GM19351 (cell line): ENCODE data around the gene SNAPC1.
A peak's percentile ranks its signal among the peaks of the same experiment; 100 is the strongest.
"Not testable (repeated sequence)": the region's sequence is repeated elsewhere in the genome, so short reads cannot be mapped to it uniquely, and the experiment has no call there.

Experiments used
- ATAC-seq: cut with Tn5 transposase; IDR thresholded peaks from one replicate; pipeline ENCODE4 v1.9.1; 2021; ENCODE audit warnings: mild to moderate bottlenecking, moderate library complexity; ENCODE audit not compliant: unreplicated experiment

The SNAPC1 gene

DNA sequence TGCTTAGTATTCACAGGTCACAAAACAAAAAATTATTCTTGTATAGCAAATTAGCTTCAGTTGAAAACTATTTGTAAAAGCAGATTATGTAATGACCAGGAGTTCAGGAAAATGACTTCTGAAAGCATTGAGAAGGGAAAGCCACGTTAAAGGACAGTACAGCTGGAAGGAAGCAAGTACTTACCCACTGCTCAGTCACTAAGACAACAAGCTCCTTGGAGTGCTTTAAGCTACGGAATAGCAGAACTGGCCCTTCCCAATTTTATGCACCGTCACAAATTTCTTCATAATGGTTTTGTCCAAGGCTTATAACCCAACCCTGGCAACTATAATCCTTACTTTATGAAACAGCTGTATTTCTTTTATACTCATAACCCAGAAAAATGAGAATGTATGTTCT is 13.0 kb upstream of the SNAPC1 start:
- no peak for ATAC-seq

GRCh38 chr14:61749867-61750266 is 12.4 kb upstream of the SNAPC1 start:
- ATAC-seq, result no peak

GRCh38 chr14:61750708-61751474 is 11.3 kb upstream of the SNAPC1 start:
- peak; percentile 87 for ATAC-seq

GRCh38 chr14:61751475-61751989 is 10.7 kb upstream of the SNAPC1 start:
- ATAC-seq, result no peak

DNA sequence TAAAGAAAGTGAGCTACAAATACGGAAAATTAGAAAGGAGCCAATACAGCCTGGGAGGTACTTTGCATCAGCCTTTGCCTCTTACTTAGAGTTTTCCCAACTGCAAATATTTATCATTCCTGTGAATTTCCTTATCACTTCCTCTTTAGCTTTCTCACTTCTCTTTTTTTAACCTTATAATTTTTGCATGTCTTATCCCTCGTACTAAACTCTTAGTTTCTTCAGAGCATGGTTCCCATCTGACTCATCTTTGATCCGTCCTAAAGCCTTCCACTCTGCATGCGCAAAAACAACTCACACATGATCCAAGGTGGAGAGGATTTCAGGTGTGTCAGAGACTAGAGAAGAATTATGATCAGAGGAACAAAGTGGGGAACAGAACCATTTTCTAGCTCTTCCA is 9.6 kb upstream of the SNAPC1 start:
- peak; percentile 40 for ATAC-seq

DNA sequence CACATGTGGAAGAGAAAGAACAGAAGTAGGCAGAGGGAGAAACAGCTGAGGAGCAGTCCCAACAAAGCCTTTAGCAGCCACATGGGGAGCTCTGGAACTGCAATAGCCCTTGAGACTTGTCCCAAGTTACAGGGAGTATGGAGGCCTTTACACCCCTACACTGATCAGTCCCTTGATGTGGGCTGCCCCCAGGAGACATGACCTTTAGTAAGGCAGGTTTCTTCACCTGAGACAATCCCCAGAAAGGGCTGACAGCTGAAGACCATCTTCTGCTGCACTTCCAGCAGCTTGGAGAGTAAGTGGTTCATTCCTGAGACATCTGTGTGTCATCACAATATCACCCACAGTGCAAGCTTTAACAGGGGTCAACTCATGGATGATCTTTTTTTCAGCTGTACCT is 8.6 kb upstream of the SNAPC1 start:
- ATAC-seq, result no peak

GRCh38 chr14:61754627-61755381 is 7.4 kb upstream of the SNAPC1 start:
- no peak for ATAC-seq

DNA sequence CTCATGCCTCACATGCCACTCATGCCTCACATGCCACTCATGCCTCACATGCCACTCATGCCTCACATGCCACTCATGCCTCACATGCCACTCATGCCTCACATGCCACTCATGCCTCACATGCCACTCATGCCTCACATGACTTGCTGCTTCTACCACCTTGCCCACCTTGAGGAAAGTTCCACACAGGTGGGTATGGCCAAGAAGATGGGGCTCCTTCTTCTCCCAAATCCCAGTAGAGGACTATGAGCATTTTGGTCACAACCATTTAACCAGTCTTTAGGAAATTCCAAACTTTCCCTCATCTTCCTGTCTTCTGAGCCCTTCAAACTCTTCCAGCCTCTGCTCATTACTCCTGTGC is 6.9 kb upstream of the SNAPC1 start:
- ATAC-seq, result not testable (repeated sequence)

DNA sequence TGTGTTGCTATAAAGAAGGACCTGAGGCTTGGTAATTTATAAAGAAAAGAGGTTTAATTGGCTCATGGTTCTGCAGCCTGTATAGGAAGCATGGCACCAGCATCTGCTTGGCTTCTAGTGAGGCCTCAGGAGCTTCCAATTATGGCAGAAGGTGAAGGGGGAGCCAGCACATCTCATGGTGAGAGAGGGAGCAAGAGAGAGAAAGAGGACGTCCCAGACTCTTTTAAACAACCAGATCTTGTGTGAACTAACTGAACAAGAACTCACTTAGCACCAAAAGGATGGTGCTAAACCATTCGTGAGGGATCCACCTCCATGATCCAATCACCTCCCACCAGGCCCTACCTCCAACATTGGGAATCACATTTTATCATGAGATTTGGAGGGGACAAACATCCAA is 6.1 kb upstream of the SNAPC1 start:
- no peak for ATAC-seq

DNA sequence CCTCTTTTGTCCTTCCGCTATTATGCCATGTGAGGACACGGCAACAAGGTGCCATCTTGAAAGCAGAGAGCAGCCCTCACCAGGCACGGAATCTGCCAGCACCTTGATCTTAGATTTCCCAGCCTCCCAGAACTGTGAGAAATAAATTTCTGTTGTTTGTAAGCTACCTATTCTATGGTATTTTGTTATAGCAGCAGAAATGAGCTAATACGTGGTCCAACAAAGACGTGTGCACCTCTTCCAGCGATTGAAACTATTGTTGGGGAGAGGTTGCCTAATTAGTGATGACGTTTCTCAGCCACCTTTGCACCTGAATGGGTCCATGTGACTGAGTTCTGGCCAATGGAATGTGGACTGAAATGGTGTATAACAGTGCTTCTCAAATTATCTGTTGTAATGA is 2.3 kb upstream of the SNAPC1 start:
- ATAC-seq, result no peak

GRCh38 chr14:61761557-61761956 is 663 bp upstream of the SNAPC1 start:
- ATAC-seq, result peak; percentile 2

GRCh38 chr14:61764342-61765122 is 2.3 kb downstream of the SNAPC1 start:
- no peak for ATAC-seq

DNA sequence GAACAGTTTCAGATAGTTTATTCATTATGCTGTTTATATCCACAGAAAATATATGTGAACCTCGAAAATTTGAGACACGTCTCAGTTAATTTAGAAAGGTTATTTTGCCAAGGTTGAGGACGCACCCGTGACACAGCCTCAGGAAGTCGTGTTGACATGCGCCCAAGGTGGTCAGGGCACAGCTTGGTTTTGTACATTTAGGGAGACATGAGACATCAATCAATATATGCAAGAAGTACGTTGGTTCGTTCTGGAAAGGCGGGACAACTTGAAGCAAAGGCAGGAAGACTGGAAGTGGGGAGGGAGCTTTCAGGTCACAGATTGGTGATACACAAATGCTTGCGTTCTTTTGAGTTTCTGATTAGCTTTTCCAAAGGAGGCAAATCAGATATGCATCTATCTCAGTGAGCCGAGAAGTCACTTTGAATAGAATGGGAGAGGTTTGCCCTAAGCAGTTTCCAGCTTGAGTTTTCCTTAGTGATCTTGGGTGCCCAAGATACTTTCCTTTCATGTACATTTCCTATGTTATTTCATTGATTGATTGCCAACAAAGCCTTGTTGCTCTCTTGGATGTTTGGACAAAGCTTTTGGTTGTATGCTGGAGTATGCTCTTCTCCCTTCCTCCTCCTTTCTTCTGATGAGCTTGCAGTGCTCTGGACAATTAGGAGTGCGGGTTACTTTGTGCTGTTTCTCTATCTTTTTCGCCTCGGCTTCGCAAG is 3.2 kb downstream of the SNAPC1 start:
- ATAC-seq, result no peak

DNA sequence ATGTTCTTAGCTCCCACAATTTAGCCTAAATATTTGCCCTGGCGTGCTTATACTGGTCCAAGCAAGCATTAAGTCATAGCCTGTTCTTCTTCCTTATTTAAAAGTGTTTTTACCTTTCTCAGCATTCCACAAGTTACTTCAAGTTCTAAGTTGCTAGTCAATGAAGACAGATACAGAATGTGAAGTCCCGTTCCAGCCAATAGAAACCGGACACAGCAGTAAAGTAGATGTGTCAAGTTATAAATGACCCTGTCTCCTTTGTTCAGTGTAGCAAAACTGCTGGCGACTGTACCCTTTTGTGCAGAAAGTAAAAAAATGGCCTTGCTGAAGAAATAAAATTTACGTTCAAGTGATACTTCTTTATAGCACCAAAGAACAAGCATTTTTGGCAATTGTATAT is 3.9 kb downstream of the SNAPC1 start:
- ATAC-seq, result no peak

DNA sequence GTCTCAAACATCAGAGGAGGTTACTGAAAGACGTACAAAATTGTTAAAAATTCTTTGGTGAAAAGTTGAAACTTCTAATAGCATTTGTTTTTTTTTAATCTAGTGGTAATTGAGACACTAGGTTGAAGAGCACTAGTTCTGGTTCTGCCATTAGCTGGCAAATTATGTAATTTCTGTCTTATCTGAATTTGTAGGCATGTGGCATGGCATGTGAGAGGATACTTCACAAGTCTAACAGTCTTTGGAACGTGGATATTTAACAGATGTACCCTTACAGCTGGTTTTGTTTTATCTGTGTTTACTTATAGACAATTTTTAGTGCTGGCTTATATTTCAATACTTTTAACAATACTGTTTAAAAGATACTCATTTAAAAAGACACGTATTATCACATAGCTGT is 6.0 kb downstream of the SNAPC1 start:
- no peak for ATAC-seq

- no peak for ATAC-seq
Observed at GRCh38 chr14:61769893-61770292, 7.7 kb downstream of the SNAPC1 start.

- no peak for ATAC-seq
Observed at GRCh38 chr14:61774861-61775260, 12.6 kb downstream of the SNAPC1 start.

DNA sequence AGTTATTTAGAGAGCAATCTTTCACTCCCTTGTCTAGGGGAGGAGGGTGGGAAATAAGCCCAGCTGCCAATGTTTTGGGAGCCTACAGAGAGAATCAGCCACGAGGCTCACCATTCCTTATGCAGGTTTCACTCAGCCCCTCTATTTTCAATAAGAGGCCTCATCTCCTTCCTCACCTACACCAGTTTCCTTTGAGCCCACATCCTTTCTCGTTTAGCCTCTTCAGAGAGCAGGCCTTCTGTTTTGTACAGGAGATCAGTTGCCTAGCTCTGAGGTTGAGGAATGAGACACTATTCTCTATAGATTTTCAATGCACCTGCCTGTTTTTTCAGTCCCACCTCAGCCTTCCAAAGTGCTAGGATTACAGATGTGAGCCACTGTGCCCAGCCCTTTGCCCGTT is 17.9 kb downstream of the SNAPC1 start:
- ATAC-seq, result no peak

GRCh38 chr14:61797309-61797708 is 35.1 kb downstream of the SNAPC1 start:
- no peak for ATAC-seq

- no peak for ATAC-seq
Observed at GRCh38 chr14:61802010-61802568, 39.9 kb downstream of the SNAPC1 start.

DNA sequence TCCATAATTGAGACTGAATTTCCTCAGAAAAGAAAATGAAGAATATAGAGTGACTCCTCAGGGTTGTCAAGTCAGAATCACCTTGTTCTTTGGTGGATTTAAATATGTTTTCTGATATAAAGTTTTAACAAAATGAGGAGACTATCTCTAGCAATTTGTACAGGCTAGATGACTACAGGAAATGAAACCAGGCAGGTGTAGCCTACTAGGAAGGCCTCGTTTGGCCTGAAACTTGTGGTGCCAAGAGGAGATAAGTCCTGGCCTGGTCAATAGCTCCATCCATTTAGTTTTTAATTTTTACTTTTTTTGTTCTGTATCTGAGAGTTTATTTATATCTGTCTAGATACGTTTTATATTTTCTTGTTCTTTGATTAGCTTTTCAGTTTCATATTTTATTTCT is 41.5 kb downstream of the SNAPC1 start:
- ATAC-seq, result peak; percentile 67
